Neural cell (in vitro differentiated cells): ENCODE data around the gene FANCL.
"Not testable (repeated sequence)": the region's sequence is repeated elsewhere in the genome, so short reads cannot be mapped to it uniquely, and the experiment has no call there.

Experiments used
- EP300 ChIP-seq: fragments of 450-650 bp; conservative IDR thresholded peaks from 2 replicates; pipeline ENCODE4 v1.6.1; 2014; ENCODE audit warnings: antibody characterized with exemption, mild to moderate bottlenecking, moderate library complexity; ENCODE audit not compliant: poor library complexity, severe bottlenecking
- MXI1 ChIP-seq: fragments of 450-650 bp; conservative IDR thresholded peaks from 2 replicates; pipeline ENCODE4 v1.6.1; 2014; ENCODE audit warnings: antibody characterized with exemption, mild to moderate bottlenecking; ENCODE audit not compliant: poor library complexity, severe bottlenecking

- not testable (repeated sequence) for TF ChIP-seq MXI1, EP300
Observed at GRCh38 chr2:58177187-58177586, 63.9 kb downstream of the FANCL start.
